ENCODE measurements around the gene NPAS3.

DNA sequence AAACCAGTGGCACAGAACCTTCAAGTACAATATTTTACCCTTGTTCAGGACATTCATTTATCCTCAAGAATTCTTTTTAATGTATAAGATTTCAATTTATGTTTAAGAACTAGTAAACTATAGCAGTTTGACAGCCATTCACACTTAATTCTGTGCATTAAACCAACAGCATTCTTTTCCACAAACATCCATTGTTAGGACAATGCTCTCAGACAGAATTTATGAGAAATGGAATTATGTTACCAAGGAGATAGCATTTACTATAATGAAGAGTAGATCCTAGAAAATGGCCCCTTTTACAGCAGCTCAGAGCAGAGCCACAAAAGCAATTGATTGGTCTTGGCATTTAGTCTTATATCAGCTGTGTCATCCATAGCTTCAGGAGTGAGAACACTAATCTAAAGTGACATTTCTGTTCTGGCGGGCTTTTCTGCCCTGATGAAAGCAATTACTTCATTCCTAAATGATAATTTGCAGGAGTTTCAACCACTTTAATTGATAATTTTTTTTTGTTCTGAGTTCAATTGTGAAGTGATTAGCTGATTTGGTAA, 268.9 kb downstream of the NPAS3 start:
- TF ChIP-seq, protein P1, sequence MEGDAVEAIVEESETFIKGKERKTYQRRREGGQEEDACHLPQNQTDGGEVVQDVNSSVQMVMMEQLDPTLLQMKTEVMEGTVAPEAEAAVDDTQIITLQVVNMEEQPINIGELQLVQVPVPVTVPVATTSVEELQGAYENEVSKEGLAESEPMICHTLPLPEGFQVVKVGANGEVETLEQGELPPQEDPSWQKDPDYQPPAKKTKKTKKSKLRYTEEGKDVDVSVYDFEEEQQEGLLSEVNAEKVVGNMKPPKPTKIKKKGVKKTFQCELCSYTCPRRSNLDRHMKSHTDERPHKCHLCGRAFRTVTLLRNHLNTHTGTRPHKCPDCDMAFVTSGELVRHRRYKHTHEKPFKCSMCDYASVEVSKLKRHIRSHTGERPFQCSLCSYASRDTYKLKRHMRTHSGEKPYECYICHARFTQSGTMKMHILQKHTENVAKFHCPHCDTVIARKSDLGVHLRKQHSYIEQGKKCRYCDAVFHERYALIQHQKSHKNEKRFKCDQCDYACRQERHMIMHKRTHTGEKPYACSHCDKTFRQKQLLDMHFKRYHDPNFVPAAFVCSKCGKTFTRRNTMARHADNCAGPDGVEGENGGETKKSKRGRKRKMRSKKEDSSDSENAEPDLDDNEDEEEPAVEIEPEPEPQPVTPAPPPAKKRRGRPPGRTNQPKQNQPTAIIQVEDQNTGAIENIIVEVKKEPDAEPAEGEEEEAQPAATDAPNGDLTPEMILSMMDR (IDR thresholded peaks at IDR 0.05), result no peak
- TF ChIP-seq POLR2A (IDR thresholded peaks at IDR 0.05), result no peak

Measured in uterus (tissue), 2 donors.